ENCODE data around the gene POLA2. TPM values are rescaled to one million over a fixed set of nuclear protein-coding genes. Genes with fewer than 3 reads are reported as not detected.

POLA2 gene
- total and polyA plus RNA-seq, 9 of the 15 experiments (the other 6 are each of a cell fraction or from before 2014, with no cell fraction given) = 2.7 to 134 (median 44.4) TPM

DNA sequence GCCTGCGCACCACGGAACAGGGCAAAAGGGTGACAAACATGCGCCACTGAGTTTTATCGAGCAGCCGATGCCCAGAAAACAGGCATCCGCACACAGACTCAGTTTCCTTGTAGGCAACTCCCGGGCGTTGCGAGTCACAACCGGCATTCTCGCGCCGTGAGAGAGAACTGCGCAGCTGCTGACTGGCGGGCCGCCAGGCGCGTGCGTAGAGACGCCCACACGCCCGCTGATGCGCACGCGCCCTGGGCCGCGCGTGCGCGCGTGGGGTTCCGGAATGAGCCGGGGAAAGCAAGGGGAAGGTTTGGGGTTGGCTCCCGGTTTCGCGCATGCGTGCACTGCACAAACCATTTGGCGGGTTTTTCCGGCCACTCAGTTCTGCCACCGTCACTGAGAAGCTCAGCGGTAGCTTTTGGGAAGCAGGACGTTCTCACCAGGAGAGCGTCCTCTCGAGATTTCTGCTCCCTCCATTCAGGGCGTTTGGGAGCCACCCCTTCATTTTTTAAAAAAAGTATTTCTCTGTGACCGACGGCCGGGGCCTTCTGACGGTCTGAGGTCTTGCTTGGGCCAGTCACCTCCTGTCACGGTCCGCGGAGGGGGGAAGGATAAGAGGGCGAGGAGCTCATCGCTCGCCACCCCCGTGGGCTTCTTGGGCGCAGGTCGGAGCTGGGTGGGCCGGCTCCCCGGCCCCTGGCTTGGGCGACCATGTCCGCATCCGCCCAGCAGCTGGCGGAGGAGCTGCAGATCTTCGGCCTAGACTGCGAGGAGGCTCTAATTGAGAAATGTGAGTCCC, at the start of gene POLA2 (continued):
- no peak for TF ChIP-seq RREB1 (CRISPR knock-in tag; IDR thresholded peaks at IDR 0.05)
- no peak for TF ChIP-seq RBM39 (optimal IDR thresholded peaks at IDR 0.05; ENCODE audit: low read depth, low read length)
- no peak for TF ChIP-seq CHAMP1 (IDR thresholded peaks at IDR 0.05)
- no peak for TF ChIP-seq BACH1 (tag; IDR thresholded peaks at IDR 0.05)
- TF ChIP-seq FOSL1 (tag; conservative IDR thresholded peaks at IDR 0.05) = peak; percentile 50; the same call in 1 of the 2 replicates
- peak; percentile 45 for TF ChIP-seq NFIX (CRISPR knock-in tag; IDR thresholded peaks at IDR 0.05; ENCODE audit: low read depth)
- no peak for TF ChIP-seq RUNX1 (IDR thresholded peaks at IDR 0.05; ENCODE audit: low read depth)
- TF ChIP-seq ZBTB5 (IDR thresholded peaks at IDR 0.05) = no peak
- TF ChIP-seq E2F6 (IDR thresholded peaks at IDR 0.05; ENCODE audit: borderline replicate concordance in 1 of 2, extremely low read depth in 1 of 2, insufficient read depth in 1 of 2, insufficient read length in 1 of 2, low read depth in 1 of 2, low read length in 1 of 2, poor library complexity in 1 of 2, severe bottlenecking in 1 of 2) = peak in 1 of 2 experiments; percentile 92
- no peak for TF ChIP-seq HNRNPH1 (optimal IDR thresholded peaks at IDR 0.05; ENCODE audit: low read depth, low read length)
- no peak for TF ChIP-seq SP1 (CRISPR knock-in tag; IDR thresholded peaks at IDR 0.05)
- TF ChIP-seq TCF15 (CRISPR knock-in tag; IDR thresholded peaks at IDR 0.05) = 0 out of 2 replicates have a peak, but pooled peaks have one; percentile 32
- no peak for TF ChIP-seq BRCA1 (IDR thresholded peaks at IDR 0.05)
- 0 out of 2 replicates have a peak, but pooled peaks have one; percentile 76 for TF ChIP-seq BRCA1 (CRISPR knock-in tag; IDR thresholded peaks at IDR 0.05)
- no peak for TF ChIP-seq MAFK (IDR thresholded peaks at IDR 0.05; ENCODE audit: low read length)
